ENCODE measurements around the gene OTP. TPM values are rescaled to one million over a fixed set of nuclear protein-coding genes. Genes with fewer than 3 reads are reported as not detected.

OTP gene
- total and polyA plus RNA-seq, 10 of the 15 experiments (the other 5 are each of a cell fraction or from before 2014, with no cell fraction given) = 0.31 to 8.8 (median 2.4) TPM

DNA sequence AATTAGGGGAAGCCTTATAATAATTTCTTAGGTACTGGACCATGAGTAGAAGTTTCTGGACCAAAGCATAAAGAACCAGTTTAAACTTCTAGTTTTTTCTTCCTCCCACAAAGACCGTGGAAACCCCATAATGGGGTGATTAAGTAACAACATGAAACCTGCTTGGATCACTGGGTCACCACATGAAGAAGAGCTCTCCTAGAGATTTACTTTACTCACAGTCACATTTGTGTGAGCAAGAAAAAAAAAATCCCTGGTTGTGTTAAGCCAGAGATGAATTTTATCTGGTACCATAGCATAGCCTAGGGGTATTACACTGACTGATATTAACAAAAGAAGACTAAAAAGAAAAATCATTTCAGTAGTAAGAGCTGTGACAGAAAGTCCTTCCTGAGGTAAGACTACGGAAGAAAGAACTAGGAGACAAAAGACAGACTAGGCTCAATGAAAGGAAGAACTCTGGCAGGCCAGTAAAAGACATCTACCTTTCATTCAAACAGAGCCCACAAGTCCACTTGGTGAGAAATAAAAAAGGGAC lies 15.2 kb downstream of the OTP start:
- FAIRE-seq = no peak
- intact Hi-C loops (cut with micrococcal nuclease; ENCODE audit: unreplicated experiment) (no loop called here), in situ Hi-C loops (cut with MboI) (no loop called here)
- Histone ChIP-seq H2AFZ (ENCODE audit: control insufficient read depth, low read depth, low read length) (no peak overlapping the region), H3K4me1 (ENCODE audit: control insufficient read depth, insufficient read depth, low read length) (no peaks in the 10 kb centered on the region), H3K4me2 (ENCODE audit: control insufficient read depth, insufficient read depth) (no peak overlapping the region), H3K4me3 (no peak overlapping the region), H3K27me3 (replicated peaks in 1 of 2; ENCODE audit: control insufficient read depth in 2 of 2, insufficient read depth in 2 of 2, low read length in 1 of 2) (no peaks in the 10 kb centered on the region; a peak in 1 of 4 replicates), H3K27ac (ENCODE audit: control insufficient read depth, insufficient read depth) (no peak overlapping the region), H3K79me2 (ENCODE audit: control insufficient read depth, insufficient read depth, low read length) (no peaks in the 10 kb centered on the region), H3K9ac (ENCODE audit: control insufficient read depth, insufficient read depth, low read length) (no peak overlapping the region), H3K9me3 (replicated peaks; ENCODE audit: control insufficient read depth, insufficient read depth, low read length) (peaks cover 3% of the 10 kb centered on the region; the same call in 1 of the 3 replicates), H4K20me1 (ENCODE audit: control insufficient read depth, insufficient read depth) (no peaks in the 10 kb centered on the region), H3K36me3 (ENCODE audit: control insufficient read depth in 2 of 2, insufficient read depth in 2 of 2, low read length in 1 of 2) (no peaks in the 10 kb centered on the region)
- ChIA-PET POLR2A (no interaction called here), SMC1A (ENCODE audit: uncharacterized antibody, unreplicated experiment) (interaction anchor here (0.7 to 4.7 kb wide), 6 partner anchors 8 to 93 kb away, joined by 3 to 24 read pairs (median 3); no protein-coding TSS in a partner anchor), CTCF (no interaction called here), RAD21 (ENCODE audit: unreplicated experiment) (interaction anchor here (1.4 to 2.1 kb wide), 2 partner anchors 33 to 62 kb away, joined by 4 to 6 read pairs; no protein-coding TSS in a partner anchor)
- WGBS (ENCODE audit: insufficient coverage, insufficient replicate concordance, low lambda C conversion rate, missing lambda C conversion rate) = 25% methylated on average over 2 of the region's 2 CpGs
- peak; percentile 78 for ATAC-seq
- no peak for DNase-seq (ENCODE audit: low read depth, low spot score)
- TF ChIP-seq RUNX3 (IDR thresholded peaks at IDR 0.05; ENCODE audit: low read length) (peak; percentile 11; the same call in 1 of the 2 replicates), CEBPB (IDR thresholded peaks at IDR 0.05; ENCODE audit: borderline replicate concordance in 1 of 2, low read depth in 2 of 2, low read length in 2 of 2) (no peak), JUNB (IDR thresholded peaks at IDR 0.05) (peak; percentile 52; the same call in 1 of the 2 replicates), KDM1A (IDR thresholded peaks at IDR 0.05; ENCODE audit: borderline replicate concordance) (no peak), RBBP5 (conservative IDR thresholded peaks at IDR 0.05) (no peak), NFIC (IDR thresholded peaks at IDR 0.05; ENCODE audit: low read depth, low read length) (peak; percentile 43; the same call in 1 of the 2 replicates)
- BruUV-seq (replicated peaks) = no TSS peak

DNA sequence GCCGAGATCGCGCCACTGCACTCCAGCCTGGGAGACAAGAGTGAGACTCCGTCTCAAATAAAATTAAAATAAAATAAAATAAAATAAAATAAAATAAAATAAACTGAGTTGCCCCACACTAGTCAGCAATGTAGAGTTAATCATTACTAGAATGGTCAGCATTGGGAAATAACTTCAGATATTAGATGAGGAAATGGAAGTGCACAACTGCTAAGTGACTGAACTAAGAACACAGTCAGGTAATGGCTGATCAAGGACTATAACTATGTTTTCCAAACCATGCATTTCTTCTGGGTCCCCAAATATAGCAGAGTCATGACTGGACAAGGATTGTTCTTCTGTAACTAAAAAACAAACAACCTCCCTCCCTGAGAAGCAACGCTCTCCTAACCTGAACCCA lies 17.1 kb downstream of the OTP start:
- Histone ChIP-seq H3K4me3 (no peak overlapping the region), H3K9ac (ENCODE audit: control insufficient read depth, insufficient read depth, low read length) (no peak overlapping the region), H3K36me3 (ENCODE audit: control insufficient read depth in 2 of 2, insufficient read depth in 2 of 2, low read length in 1 of 2) (no peaks in the 10 kb centered on the region), H3K4me2 (ENCODE audit: control insufficient read depth, insufficient read depth) (no peak overlapping the region), H3K27me3 (replicated peaks in 1 of 2; ENCODE audit: control insufficient read depth in 2 of 2, insufficient read depth in 2 of 2, low read length in 1 of 2) (no peaks in the 10 kb centered on the region; a peak in 1 of 4 replicates), H3K79me2 (ENCODE audit: control insufficient read depth, insufficient read depth, low read length) (no peaks in the 10 kb centered on the region), H4K20me1 (ENCODE audit: control insufficient read depth, insufficient read depth) (no peaks in the 10 kb centered on the region), H3K27ac (ENCODE audit: control insufficient read depth, insufficient read depth) (no peak overlapping the region), H3K4me1 (ENCODE audit: control insufficient read depth, insufficient read depth, low read length) (no peaks in the 10 kb centered on the region), H2AFZ (ENCODE audit: control insufficient read depth, low read depth, low read length) (no peak overlapping the region), H3K9me3 (replicated peaks; ENCODE audit: control insufficient read depth, insufficient read depth, low read length) (no peaks in the 10 kb centered on the region)
- in situ Hi-C loops (cut with MboI) (no loop called here), intact Hi-C loops (cut with micrococcal nuclease; ENCODE audit: unreplicated experiment) (no loop called here)
- no peak for FAIRE-seq
- no TSS peak for BruUV-seq (replicated peaks)
- CTCF ChIA-PET = interaction anchor here (0.9 to 2.3 kb wide), 2 partner anchors 10 to 61 kb away, joined by 4 to 8 read pairs; no protein-coding TSS in a partner anchor
- SMC1A ChIA-PET (ENCODE audit: uncharacterized antibody, unreplicated experiment) = interaction anchor here (0.6 to 4.7 kb wide), 4 partner anchors 22 to 1754 kb away, joined by 3 to 24 read pairs (median 4); no protein-coding TSS in a partner anchor
- RAD21 ChIA-PET (ENCODE audit: unreplicated experiment) = interaction anchor here (1.0 to 2.1 kb wide), 2 partner anchors 9 to 60 kb away, joined by 4 to 6 read pairs; no protein-coding TSS in a partner anchor
- POLR2A ChIA-PET = interaction anchor here (0.6 to 1.5 kb wide), 3 partner anchors 9 to 31 kb away, joined by 3 to 6 read pairs (median 5); no protein-coding TSS in a partner anchor
- no peak for DNase-seq (ENCODE audit: low read depth, low spot score)
- WGBS (ENCODE audit: insufficient coverage, insufficient replicate concordance, low lambda C conversion rate, missing lambda C conversion rate) = 95% methylated on average over 5 of the region's 5 CpGs
- no peak for ATAC-seq
- TF ChIP-seq CBFB (IDR thresholded peaks at IDR 0.05; ENCODE audit: low read depth) = no peak
- no peak for TF ChIP-seq ZNF217 (IDR thresholded peaks at IDR 0.05)
- no peak for TF ChIP-seq SUPT20H (IDR thresholded peaks at IDR 0.05; ENCODE audit: borderline replicate concordance, control insufficient read depth, low read depth, low read length)
- TF ChIP-seq NKRF (conservative IDR thresholded peaks at IDR 0.05) = no peak
- no peak for TF ChIP-seq POLR2AphosphoS2 (IDR thresholded peaks at IDR 0.05; ENCODE audit: low read depth, low read length)
- no peak for TF ChIP-seq SRF (IDR thresholded peaks at IDR 0.05; ENCODE audit: low read depth in 2 of 2, low read length in 2 of 2)
- TF ChIP-seq HDGF (IDR thresholded peaks at IDR 0.05) = no peak
- TF ChIP-seq MTA3 (IDR thresholded peaks at IDR 0.05; ENCODE audit: borderline replicate concordance, low read length) = no peak
- no peak for TF ChIP-seq SIX5 (IDR thresholded peaks at IDR 0.05; ENCODE audit: low read depth, low read length, severe bottlenecking)
- no peak for TF ChIP-seq MTA2 (IDR thresholded peaks at IDR 0.05; ENCODE audit: low read depth)
- no peak for TF ChIP-seq LARP7 (IDR thresholded peaks at IDR 0.05)
- no peak for TF ChIP-seq EGR1 (IDR thresholded peaks at IDR 0.05; ENCODE audit: borderline replicate concordance in 1 of 2, low read depth in 2 of 2, low read length in 2 of 2)
